ENCODE results near the gene GALNT7. TPM values are rescaled to one million over a fixed set of nuclear protein-coding genes. Genes with fewer than 3 reads are reported as not detected.

GALNT7 gene
- total RNA-seq, 1 experiment from 2014 or later: 156 TPM

DNA sequence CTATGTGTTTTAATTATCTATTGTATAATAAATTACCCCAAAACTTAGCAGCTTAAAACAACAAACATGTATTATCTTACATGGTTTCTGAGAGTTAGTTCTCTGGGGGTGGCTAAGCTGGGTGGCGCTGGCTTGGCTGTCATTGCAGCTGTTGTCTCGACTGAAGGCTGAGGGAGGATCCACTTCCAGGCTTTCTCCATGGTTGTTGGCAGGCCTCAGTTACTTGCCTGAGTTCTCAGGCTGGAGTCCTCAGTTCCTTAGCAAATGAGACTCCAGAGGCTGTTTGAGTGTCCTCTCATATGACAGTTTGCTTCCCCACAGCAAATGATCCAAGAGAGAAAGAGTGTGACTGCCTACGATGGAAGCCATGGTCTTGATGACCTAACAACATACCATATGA is 23.5 kb upstream of the GALNT7 start:
- CTCF ChIA-PET: no interaction called here

DNA sequence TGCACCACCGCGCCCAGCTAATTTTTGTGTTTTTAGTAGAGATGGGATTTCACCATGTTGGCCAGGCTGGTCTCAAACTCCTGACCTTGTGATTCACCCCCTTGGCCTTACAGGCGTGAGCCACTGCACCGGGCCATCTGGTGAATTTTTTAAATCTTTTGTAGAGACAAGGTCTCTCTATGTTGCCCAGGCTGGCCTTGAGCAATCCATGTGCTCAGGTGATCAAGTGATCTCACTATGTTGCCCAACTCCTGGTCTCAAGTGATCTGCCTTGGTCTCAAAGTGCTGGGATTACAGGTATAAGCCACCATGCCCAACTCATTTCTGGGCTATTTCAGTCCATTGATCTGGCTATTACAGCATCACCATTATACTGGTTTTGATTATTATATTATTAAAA is 22.2 kb upstream of the GALNT7 start:
- Histone ChIP-seq H3K4me3 (ENCODE audit: low read depth in 2 of 2, low read length in 2 of 2) (no peak overlapping the region), H3K36me3 (ENCODE audit: control insufficient read depth, insufficient read depth, low read length) (no peaks in the 10 kb centered on the region; the same call in 1 of the 2 replicates), H3K9me3 (ENCODE audit: control insufficient read depth, insufficient read depth, low read depth, low read length) (no peaks in the 10 kb centered on the region), H3K27me3 (ENCODE audit: control insufficient read depth, insufficient read depth, low read length) (no peaks in the 10 kb centered on the region), H3K4me1 (ENCODE audit: control insufficient read depth, insufficient read depth, low read length) (no peaks in the 10 kb centered on the region), H3K27ac (ENCODE audit: low read length) (no peak overlapping the region)
- ChIA-PET POLR2A (no interaction called here), CTCF (no interaction called here)
- no peak for DNase-seq (ENCODE audit: low read depth, low spot score)
- intact Hi-C loops (cut with micrococcal nuclease; ENCODE audit: unreplicated experiment): no loop called here
- BruUV-seq (replicated peaks): no TSS peak
- in situ Hi-C loops (cut with HindIII; ENCODE audit: low pct_unique_long_range_greater_than_20kb, low sequenced_read_pairs): no loop called here
- TF ChIP-seq REST (IDR thresholded peaks at IDR 0.05; ENCODE audit: insufficient read depth in 1 of 2, low read depth in 2 of 2, low read length in 1 of 2): no peak
- TF ChIP-seq, protein P1, sequence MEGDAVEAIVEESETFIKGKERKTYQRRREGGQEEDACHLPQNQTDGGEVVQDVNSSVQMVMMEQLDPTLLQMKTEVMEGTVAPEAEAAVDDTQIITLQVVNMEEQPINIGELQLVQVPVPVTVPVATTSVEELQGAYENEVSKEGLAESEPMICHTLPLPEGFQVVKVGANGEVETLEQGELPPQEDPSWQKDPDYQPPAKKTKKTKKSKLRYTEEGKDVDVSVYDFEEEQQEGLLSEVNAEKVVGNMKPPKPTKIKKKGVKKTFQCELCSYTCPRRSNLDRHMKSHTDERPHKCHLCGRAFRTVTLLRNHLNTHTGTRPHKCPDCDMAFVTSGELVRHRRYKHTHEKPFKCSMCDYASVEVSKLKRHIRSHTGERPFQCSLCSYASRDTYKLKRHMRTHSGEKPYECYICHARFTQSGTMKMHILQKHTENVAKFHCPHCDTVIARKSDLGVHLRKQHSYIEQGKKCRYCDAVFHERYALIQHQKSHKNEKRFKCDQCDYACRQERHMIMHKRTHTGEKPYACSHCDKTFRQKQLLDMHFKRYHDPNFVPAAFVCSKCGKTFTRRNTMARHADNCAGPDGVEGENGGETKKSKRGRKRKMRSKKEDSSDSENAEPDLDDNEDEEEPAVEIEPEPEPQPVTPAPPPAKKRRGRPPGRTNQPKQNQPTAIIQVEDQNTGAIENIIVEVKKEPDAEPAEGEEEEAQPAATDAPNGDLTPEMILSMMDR (IDR thresholded peaks at IDR 0.05): no peak
- no peak for TF ChIP-seq TCF7L2 (IDR thresholded peaks at IDR 0.05; ENCODE audit: low read depth, low read length)
- TF ChIP-seq POLR2AphosphoS5 (IDR thresholded peaks at IDR 0.05; ENCODE audit: low read depth, low read length): no peak
- TF ChIP-seq SIN3A (IDR thresholded peaks at IDR 0.05; ENCODE audit: borderline replicate concordance, insufficient read depth, low read depth, low read length): no peak
- ATAC-seq: no peak

More for the DNA sequence above, 23.5 kb upstream of the GALNT7 start:
- POLR2A ChIA-PET: interaction anchor here (0.5 kb wide), 1 partner anchor 23 kb away, joined by 5 read pairs; no protein-coding TSS in a partner anchor
- in situ Hi-C loops (cut with HindIII; ENCODE audit: low pct_unique_long_range_greater_than_20kb, low sequenced_read_pairs): no loop called here
- Histone ChIP-seq H3K36me3 (ENCODE audit: control insufficient read depth, insufficient read depth, low read length) (no peaks in the 10 kb centered on the region; the same call in 1 of the 2 replicates), H3K27ac (ENCODE audit: low read length) (no peak overlapping the region), H3K4me1 (ENCODE audit: control insufficient read depth, insufficient read depth, low read length) (no peaks in the 10 kb centered on the region), H3K4me3 (ENCODE audit: low read depth in 2 of 2, low read length in 2 of 2) (no peak overlapping the region), H3K9me3 (ENCODE audit: control insufficient read depth, insufficient read depth, low read depth, low read length) (no peaks in the 10 kb centered on the region), H3K27me3 (ENCODE audit: control insufficient read depth, insufficient read depth, low read length) (no peaks in the 10 kb centered on the region)
- intact Hi-C loops (cut with micrococcal nuclease; ENCODE audit: unreplicated experiment): no loop called here
- TF ChIP-seq REST (IDR thresholded peaks at IDR 0.05; ENCODE audit: insufficient read depth in 1 of 2, low read depth in 2 of 2, low read length in 1 of 2): no peak
- TF ChIP-seq, protein P1 (IDR thresholded peaks at IDR 0.05): no peak
- TF ChIP-seq TCF7L2 (IDR thresholded peaks at IDR 0.05; ENCODE audit: low read depth, low read length): no peak
- TF ChIP-seq SIN3A (IDR thresholded peaks at IDR 0.05; ENCODE audit: borderline replicate concordance, insufficient read depth, low read depth, low read length): no peak
- TF ChIP-seq POLR2AphosphoS5 (IDR thresholded peaks at IDR 0.05; ENCODE audit: low read depth, low read length): no peak
- ATAC-seq: no peak
- no peak for DNase-seq (ENCODE audit: low read depth, low spot score)
- BruUV-seq (replicated peaks): no TSS peak
